Mesendoderm (in vitro differentiated cells): ENCODE results near the gene PNKP.

ENCODE experiments used
- DNase-seq: peaks from one replicate; pipeline ENCODE4 v3.0.0; 2013
- H2AK5ac ChIP-seq: 2 replicates; pipeline ENCODE4 v1.6.1; 2013; ENCODE audit warnings: low read length, inconsistent platforms
- H2BK120ac ChIP-seq: 2 replicates; pipeline ENCODE4 v1.6.1; 2013; ENCODE audit warnings: low read depth, mild to moderate bottlenecking, low read length, moderate library complexity, mixed read lengths
- H2BK15ac ChIP-seq: replicated peaks from 2 replicates; pipeline ENCODE4 v1.6.1; 2013; ENCODE audit warnings: low read depth, mild to moderate bottlenecking, moderate library complexity
- H2BK5ac ChIP-seq: 2 replicates; pipeline ENCODE4 v1.6.1; 2013; ENCODE audit warnings: low read length, inconsistent platforms
- H3K18ac ChIP-seq: 2 replicates; pipeline ENCODE4 v1.6.1; 2013; ENCODE audit warnings: mild to moderate bottlenecking, low read length, mixed read lengths
- H3K23ac ChIP-seq: one replicate; pipeline ENCODE4 v1.6.1; 2013; ENCODE audit warnings: low read length
- H3K27ac ChIP-seq: 2 replicates; pipeline ENCODE4 v1.5.1; 2013; ENCODE audit warnings: low read depth, mild to moderate bottlenecking, inconsistent platforms, low read length, moderate library complexity
- H3K27me3 ChIP-seq: 2 replicates; pipeline ENCODE4 v1.6.1; 2013; ENCODE audit warnings: low read length, control low read depth, mild to moderate bottlenecking, inconsistent platforms; ENCODE audit not compliant: insufficient read depth, poor library complexity
- H3K36me3 ChIP-seq: 2 replicates; pipeline ENCODE4 v1.6.1; 2013; ENCODE audit warnings: low read length, inconsistent platforms; ENCODE audit not compliant: control insufficient read depth, insufficient read depth
- H3K4ac ChIP-seq: one replicate; pipeline ENCODE4 v1.6.1; 2013; ENCODE audit warnings: low read depth, mild to moderate bottlenecking, low read length, moderate library complexity
- H3K4me1 ChIP-seq: 2 replicates; pipeline ENCODE4 v1.6.1; 2013; ENCODE audit warnings: low read depth, low read length, inconsistent platforms; ENCODE audit not compliant: control insufficient read depth
- H3K4me2 ChIP-seq: 2 replicates; pipeline ENCODE4 v1.6.1; 2013; ENCODE audit warnings: low read length
- H3K4me3 ChIP-seq: 2 replicates; pipeline ENCODE4 v1.5.1; 2013; ENCODE audit warnings: mild to moderate bottlenecking, low read length
- H3K56ac ChIP-seq: one replicate; pipeline ENCODE4 v1.6.1; 2013; ENCODE audit warnings: low read length
- H3K79me1 ChIP-seq: 2 replicates; pipeline ENCODE4 v1.6.1; 2013; ENCODE audit warnings: low read length, inconsistent platforms
- H3K79me2 ChIP-seq: 2 replicates; pipeline ENCODE4 v1.6.1; 2013; ENCODE audit warnings: mild to moderate bottlenecking, low read length; ENCODE audit not compliant: control insufficient read depth, insufficient read depth
- H3K9ac ChIP-seq: 2 replicates; pipeline ENCODE4 v1.6.1; 2013; ENCODE audit warnings: low read length, inconsistent platforms
- H4K5ac ChIP-seq: one replicate; pipeline ENCODE4 v1.6.1; 2013; ENCODE audit warnings: low read length
- H4K8ac ChIP-seq: one replicate; pipeline ENCODE4 v1.6.1; 2013; ENCODE audit warnings: low read depth, mild to moderate bottlenecking, control low read depth, low read length, moderate library complexity
- WGBS: extraction: QIAGEN DNeasy Blood & Tissue Kit; methylation state at CpG from one replicate; pipeline ENCODE4 v1.1.7; 2013; ENCODE audit warnings: low lambda C conversion rate, missing lambda C conversion rate; ENCODE audit not compliant: insufficient coverage; ENCODE audit errors: extremely low coverage; 5-methylcytosine and 5-hydroxymethylcytosine counted together

The PNKP gene

GRCh38 chr19:49843265-49843664 lies 24.1 kb downstream of the PNKP start:
- Histone ChIP-seq H2BK15ac (no peak overlapping the region), H2BK5ac (no peak overlapping the region), H2AK5ac (no peak overlapping the region), H3K27ac (no peak overlapping the region), H3K4me1 (no peaks in the 10 kb centered on the region), H3K79me2 (no peaks in the 10 kb centered on the region), H3K36me3 (no peaks in the 10 kb centered on the region), H3K9ac (no peak overlapping the region), H3K4me3 (no peak overlapping the region), H3K23ac (no peak overlapping the region), H4K5ac (no peak overlapping the region), H3K27me3 (no peaks in the 10 kb centered on the region), H3K4me2 (no peak overlapping the region), H4K8ac (no peak overlapping the region), H2BK120ac (no peak overlapping the region), H3K56ac (no peak overlapping the region), H3K18ac (no peak overlapping the region), H3K4ac (no peak overlapping the region), H3K79me1 (no peaks in the 10 kb centered on the region)
- no CpG with 5 or more reads among the region's 3 CpGs for WGBS
- no peak for DNase-seq

GRCh38 chr19:49840736-49841249 lies 26.6 kb downstream of the PNKP start:
- no peak overlapping the region for H3K27ac ChIP-seq
- no peak overlapping the region for H3K9ac ChIP-seq
- H3K18ac ChIP-seq = no peak overlapping the region
- DNase-seq = no peak
- H3K27me3 ChIP-seq = no peaks in the 10 kb centered on the region
- H3K4me2 ChIP-seq = no peak overlapping the region
- no peak overlapping the region for H3K4ac ChIP-seq
- no peak overlapping the region for H2BK15ac ChIP-seq
- H3K56ac ChIP-seq = no peak overlapping the region
- no CpG with 5 or more reads among the region's 17 CpGs for WGBS
- no peaks in the 10 kb centered on the region for H3K79me1 ChIP-seq
- no peak overlapping the region for H2BK5ac ChIP-seq
- H4K8ac ChIP-seq = no peak overlapping the region
- H2BK120ac ChIP-seq = no peak overlapping the region
- H3K23ac ChIP-seq = no peak overlapping the region
- H3K4me1 ChIP-seq = no peaks in the 10 kb centered on the region
- no peak overlapping the region for H2AK5ac ChIP-seq
- no peaks in the 10 kb centered on the region for H3K79me2 ChIP-seq
- H3K36me3 ChIP-seq = no peaks in the 10 kb centered on the region
- H3K4me3 ChIP-seq = no peak overlapping the region
- no peak overlapping the region for H4K5ac ChIP-seq

- Histone ChIP-seq H4K8ac (no peak overlapping the region), H3K9ac (no peak overlapping the region), H3K4ac (no peak overlapping the region), H3K23ac (no peak overlapping the region), H3K4me2 (no peak overlapping the region), H3K4me1 (no peaks in the 10 kb centered on the region), H3K79me2 (no peaks in the 10 kb centered on the region), H3K27ac (no peak overlapping the region), H3K27me3 (no peaks in the 10 kb centered on the region), H4K5ac (no peak overlapping the region), H2BK5ac (no peak overlapping the region), H3K4me3 (no peak overlapping the region), H2BK15ac (no peak overlapping the region), H3K18ac (no peak overlapping the region), H3K79me1 (no peaks in the 10 kb centered on the region), H3K56ac (no peak overlapping the region), H2BK120ac (no peak overlapping the region), H3K36me3 (no peaks in the 10 kb centered on the region), H2AK5ac (no peak overlapping the region)
- no CpG with 5 or more reads among the region's 11 CpGs for WGBS
- DNase-seq = no peak
These were observed 27.1 kb downstream of the PNKP start for GRCh38 chr19:49840321-49840720.

- Histone ChIP-seq H3K4ac (no peak overlapping the region), H2BK5ac (no peak overlapping the region), H3K23ac (no peak overlapping the region), H2BK120ac (no peak overlapping the region), H4K8ac (no peak overlapping the region), H3K56ac (no peak overlapping the region), H3K36me3 (no peaks in the 10 kb centered on the region), H3K18ac (no peak overlapping the region), H2AK5ac (no peak overlapping the region), H2BK15ac (no peak overlapping the region), H3K4me1 (no peaks in the 10 kb centered on the region), H3K9ac (no peak overlapping the region), H3K4me3 (no peak overlapping the region), H3K27ac (no peak overlapping the region), H4K5ac (no peak overlapping the region), H3K79me2 (no peaks in the 10 kb centered on the region), H3K4me2 (no peak overlapping the region), H3K79me1 (no peaks in the 10 kb centered on the region), H3K27me3 (no peaks in the 10 kb centered on the region)
- no CpG with 5 or more reads among the region's 11 CpGs for WGBS
- no peak for DNase-seq
These were observed 27.7 kb downstream of the PNKP start for GRCh38 chr19:49839713-49840112.

- WGBS = no CpG with 5 or more reads among the region's 18 CpGs
- no peak overlapping the region for H3K27ac ChIP-seq
- H2AK5ac ChIP-seq = no peak overlapping the region
- DNase-seq = no peak
- no peaks in the 10 kb centered on the region for H3K4me1 ChIP-seq
- no peaks in the 10 kb centered on the region for H3K79me1 ChIP-seq
- no peak overlapping the region for H3K18ac ChIP-seq
- no peaks in the 10 kb centered on the region for H3K36me3 ChIP-seq
- no peak overlapping the region for H4K8ac ChIP-seq
- H3K4me3 ChIP-seq = no peak overlapping the region
- no peak overlapping the region for H3K23ac ChIP-seq
- H2BK5ac ChIP-seq = no peak overlapping the region
- H3K4me2 ChIP-seq = no peak overlapping the region
- no peak overlapping the region for H3K56ac ChIP-seq
- no peaks in the 10 kb centered on the region for H3K79me2 ChIP-seq
- no peak overlapping the region for H3K4ac ChIP-seq
- H3K27me3 ChIP-seq = no peaks in the 10 kb centered on the region
- H4K5ac ChIP-seq = no peak overlapping the region
- H2BK15ac ChIP-seq = no peak overlapping the region
- no peak overlapping the region for H2BK120ac ChIP-seq
- H3K9ac ChIP-seq = no peak overlapping the region
These were observed 28.3 kb downstream of the PNKP start for GRCh38 chr19:49838885-49839588.

GRCh38 chr19:49837425-49837824 lies 30.0 kb downstream of the PNKP start:
- Histone ChIP-seq H3K9ac (no peak overlapping the region), H3K56ac (no peak overlapping the region), H3K79me2 (no peaks in the 10 kb centered on the region), H3K23ac (no peak overlapping the region), H4K8ac (no peak overlapping the region), H3K79me1 (no peaks in the 10 kb centered on the region), H2BK15ac (no peak overlapping the region), H3K27me3 (no peaks in the 10 kb centered on the region), H3K18ac (no peak overlapping the region), H3K4me3 (no peak overlapping the region), H3K36me3 (no peaks in the 10 kb centered on the region), H4K5ac (no peak overlapping the region), H2AK5ac (no peak overlapping the region), H2BK120ac (no peak overlapping the region), H3K4me2 (no peak overlapping the region), H2BK5ac (no peak overlapping the region), H3K4me1 (no peaks in the 10 kb centered on the region), H3K4ac (no peak overlapping the region), H3K27ac (no peak overlapping the region)
- WGBS = no CpG with 5 or more reads among the region's 9 CpGs
- DNase-seq = no peak
